PC-9 (cell line): ENCODE data around the gene UBA7.

Experiments used
- EZH2 ChIP-seq: fragments of 200-600 bp; sonication (generic); IDR thresholded peaks from 2 replicates; pipeline ENCODE4 v1.8.0; 2017; ENCODE audit warnings: antibody characterized with exemption, low read depth
- TF ChIP-seq, protein P1 (sequence below): fragments of 200-600 bp; sonication (generic); conservative IDR thresholded peaks from 2 replicates; pipeline ENCODE4 v1.6.1; 2017; ENCODE audit warnings: mixed run types, antibody characterized with exemption, mild to moderate bottlenecking, moderate library complexity

- TF ChIP-seq, protein P1, sequence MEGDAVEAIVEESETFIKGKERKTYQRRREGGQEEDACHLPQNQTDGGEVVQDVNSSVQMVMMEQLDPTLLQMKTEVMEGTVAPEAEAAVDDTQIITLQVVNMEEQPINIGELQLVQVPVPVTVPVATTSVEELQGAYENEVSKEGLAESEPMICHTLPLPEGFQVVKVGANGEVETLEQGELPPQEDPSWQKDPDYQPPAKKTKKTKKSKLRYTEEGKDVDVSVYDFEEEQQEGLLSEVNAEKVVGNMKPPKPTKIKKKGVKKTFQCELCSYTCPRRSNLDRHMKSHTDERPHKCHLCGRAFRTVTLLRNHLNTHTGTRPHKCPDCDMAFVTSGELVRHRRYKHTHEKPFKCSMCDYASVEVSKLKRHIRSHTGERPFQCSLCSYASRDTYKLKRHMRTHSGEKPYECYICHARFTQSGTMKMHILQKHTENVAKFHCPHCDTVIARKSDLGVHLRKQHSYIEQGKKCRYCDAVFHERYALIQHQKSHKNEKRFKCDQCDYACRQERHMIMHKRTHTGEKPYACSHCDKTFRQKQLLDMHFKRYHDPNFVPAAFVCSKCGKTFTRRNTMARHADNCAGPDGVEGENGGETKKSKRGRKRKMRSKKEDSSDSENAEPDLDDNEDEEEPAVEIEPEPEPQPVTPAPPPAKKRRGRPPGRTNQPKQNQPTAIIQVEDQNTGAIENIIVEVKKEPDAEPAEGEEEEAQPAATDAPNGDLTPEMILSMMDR: peak; percentile 80
- TF ChIP-seq EZH2: no peak
These were observed 25.5 kb upstream of the UBA7 start for GRCh38 chr3:49839193-49839809.
